H1 (cell line): ENCODE data around the gene PKMYT1. TPM values are rescaled to one million over a fixed set of nuclear protein-coding genes. Genes with fewer than 3 reads are reported as not detected.

Source experiments
- CTCF ChIA-PET: fragments of 300-600 bp; sonication (Branson Sonifier 250); formaldehyde crosslinking; loops from one replicate; lab custom pipeline; 2021; ENCODE audit not compliant: partially characterized antibody; lab: Charles Lee
- POLR2A ChIA-PET: fragments of 300-600 bp; sonication (Branson Sonifier 250); formaldehyde crosslinking; loops from one replicate; lab custom pipeline; 2021; ENCODE audit warnings: inconsistent platforms; ENCODE audit not compliant: partially characterized antibody; lab: Charles Lee
- DNase-seq, 2 experiments: peaks; one replicate each; pipeline versions ENCODE4 v3.0.0 to v3.0.0-alpha.2; 2010 to 2022; ENCODE audit warnings: low spot score in 2 of 2, low read depth in 1 of 2, mixed read lengths in 1 of 2
- FAIRE-seq: peaks from 2 replicates; lab custom pipeline; 2011; peaks lifted over from hg19 to GRCh38; lab: Jason Lieb, UNC
- H2AFZ ChIP-seq: 2 replicates; pipeline ENCODE4 v1.8.1; 2012; ENCODE audit warnings: low read length, inconsistent platforms
- H2AK5ac ChIP-seq: 2 replicates; pipeline ENCODE4 v1.6.1; 2013; ENCODE audit warnings: low read depth, low read length
- H2BK120ac ChIP-seq: replicated peaks from 2 replicates; pipeline ENCODE3; 2013; ENCODE audit warnings: low read depth, low read length, inconsistent platforms
- H2BK12ac ChIP-seq: 2 replicates; pipeline ENCODE4 v1.6.1; 2013; ENCODE audit warnings: low read depth, low read length
- H2BK15ac ChIP-seq: 2 replicates; pipeline ENCODE4 v1.6.1; 2013; ENCODE audit warnings: low read length
- H2BK20ac ChIP-seq: 2 replicates; pipeline ENCODE4 v1.6.1; 2013; ENCODE audit warnings: low read length
- H2BK5ac ChIP-seq: 2 replicates; pipeline ENCODE4 v1.6.1; 2013; ENCODE audit warnings: low read depth, low read length
- H3K14ac ChIP-seq: 2 replicates; pipeline ENCODE4 v1.6.1; 2013; ENCODE audit warnings: inconsistent platforms; ENCODE audit not compliant: insufficient read length
- H3K18ac ChIP-seq: 2 replicates; pipeline ENCODE4 v1.6.1; 2013; ENCODE audit warnings: low read length; ENCODE audit errors: extremely low read depth
- H3K23ac ChIP-seq: 2 replicates; pipeline ENCODE4 v1.6.1; 2013; ENCODE audit warnings: inconsistent platforms; ENCODE audit not compliant: insufficient read length
- H3K23me2 ChIP-seq: 2 replicates; pipeline ENCODE4 v1.6.1; 2013; ENCODE audit warnings: low read depth, low read length
- H3K27ac ChIP-seq: 2 replicates; pipeline ENCODE4 v1.6.1; 2011; ENCODE audit warnings: low read depth, low read length, inconsistent platforms
- H3K27me3 ChIP-seq, 4 experiments: replicated peaks in 1 of 4; 1 replicate in 1 of 4; 2 replicates in 3 of 4; pipeline versions ENCODE4 v1.6.1 to v1.8.1; 2011 to 2013; ENCODE audit warnings: low read length in 3 of 4, mild to moderate bottlenecking in 3 of 4, inconsistent platforms in 2 of 4, mixed read lengths in 2 of 4, moderate library complexity in 1 of 4; ENCODE audit not compliant: control insufficient read depth in 3 of 4, insufficient read depth in 3 of 4; ENCODE audit errors: extremely low read depth in 1 of 4
- H3K36me3 ChIP-seq, 4 experiments: 2 replicates each; pipeline versions ENCODE4 v1.6.1 to v1.8.1; 2011 to 2013; ENCODE audit warnings: mild to moderate bottlenecking in 4 of 4, low read length in 3 of 4, moderate library complexity in 2 of 4, control low read depth in 1 of 4, inconsistent platforms in 1 of 4; ENCODE audit not compliant: insufficient read depth in 4 of 4, control insufficient read depth in 2 of 4
- H3K4ac ChIP-seq: replicated peaks from 2 replicates; pipeline ENCODE3; 2013; ENCODE audit warnings: low read length, low read depth, mixed read lengths, inconsistent platforms; ENCODE audit not compliant: insufficient read length
- H3K4me1 ChIP-seq, 4 experiments: replicated peaks in 1 of 4; 1 replicate in 1 of 4; 2 replicates in 3 of 4; pipeline versions ENCODE4 v1.6.1 to v1.8.1; 2011 to 2013; ENCODE audit warnings: low read length in 3 of 4, inconsistent platforms in 2 of 4, mixed read lengths in 1 of 4; ENCODE audit not compliant: insufficient read depth in 4 of 4, control insufficient read depth in 3 of 4
- H3K4me2 ChIP-seq, 2 experiments: 2 replicates each; pipeline versions ENCODE4 v1.6.1 to v1.8.1; 2011 to 2013; ENCODE audit warnings: low read depth in 2 of 2, low read length in 2 of 2, control low read depth in 1 of 2, inconsistent platforms in 1 of 2, mild to moderate bottlenecking in 1 of 2; ENCODE audit not compliant: insufficient read depth in 1 of 2
- H3K4me3 ChIP-seq, 4 experiments: fragments of 200-600, 300-600 bp in 1 of 4; sonication (generic), shearing (Covaris generic), sonication (Bioruptor Twin) in 1 of 4; 2 replicates each; pipeline versions ENCODE4 v1.5.1 to v1.8.1; 2011 to 2016; ENCODE audit warnings: low read length in 4 of 4, low read depth in 3 of 4, control low read depth in 2 of 4, inconsistent platforms in 2 of 4, mild to moderate bottlenecking in 2 of 4, mixed read lengths in 1 of 4, moderate library complexity in 1 of 4; ENCODE audit not compliant: insufficient read depth in 2 of 4; ENCODE audit errors: extremely low read depth in 1 of 4
- H3K56ac ChIP-seq: replicated peaks from 2 replicates; pipeline ENCODE3; 2013; ENCODE audit warnings: low read depth, mild to moderate bottlenecking, mixed read lengths, low read length, inconsistent platforms; ENCODE audit not compliant: insufficient read length
- H3K79me1 ChIP-seq: 2 replicates; pipeline ENCODE4 v1.6.1; 2013; ENCODE audit warnings: low read depth, low read length, control low read depth
- H3K79me2 ChIP-seq, 2 experiments: 2 replicates each; pipeline versions ENCODE4 v1.6.1 to v1.8.1; 2012 to 2013; ENCODE audit warnings: low read length in 2 of 2, mild to moderate bottlenecking in 2 of 2, inconsistent platforms in 1 of 2; ENCODE audit not compliant: insufficient read depth in 2 of 2, control insufficient read depth in 1 of 2
- H3K9ac ChIP-seq, 4 experiments: replicated peaks in 1 of 4; 1 replicate in 1 of 4; 2 replicates in 3 of 4; pipeline versions ENCODE4 v1.6.1 to v1.8.1; 2011 to 2013; ENCODE audit warnings: low read depth in 3 of 4, low read length in 3 of 4, control low read depth in 2 of 4, mild to moderate bottlenecking in 2 of 4, moderate library complexity in 2 of 4, inconsistent platforms in 1 of 4; ENCODE audit errors: extremely low read depth in 1 of 4
- H3K9me3 ChIP-seq, 2 experiments: 2 replicates each; pipeline versions ENCODE4 v1.6.1 to v1.8.1; 2012 to 2013; ENCODE audit warnings: mild to moderate bottlenecking in 2 of 2, moderate library complexity in 2 of 2, control low read depth in 1 of 2, inconsistent platforms in 1 of 2, low read depth in 1 of 2, low read length in 1 of 2, mixed read lengths in 1 of 2; ENCODE audit not compliant: insufficient read depth in 2 of 2
- H4K20me1 ChIP-seq, 2 experiments: replicated peaks in 1 of 2; 2 replicates each; pipeline versions ENCODE3 to v1.8.1; 2011 to 2013; ENCODE audit warnings: inconsistent platforms in 2 of 2, low read length in 2 of 2, mild to moderate bottlenecking in 1 of 2; ENCODE audit not compliant: insufficient read depth in 2 of 2, control insufficient read depth in 1 of 2
- H4K5ac ChIP-seq: 2 replicates; pipeline ENCODE4 v1.6.1; 2013; ENCODE audit warnings: low read length, low read depth, mixed read lengths, inconsistent platforms; ENCODE audit not compliant: insufficient read length
- H4K8ac ChIP-seq: 2 replicates; pipeline ENCODE4 v1.8.0; 2013; ENCODE audit warnings: mild to moderate bottlenecking, moderate library complexity, low read length, inconsistent platforms; ENCODE audit not compliant: insufficient read depth; ENCODE audit errors: extremely low read depth
- H4K91ac ChIP-seq: replicated peaks from 2 replicates; pipeline ENCODE3; 2013; ENCODE audit warnings: low read length, mixed read lengths, inconsistent platforms; ENCODE audit not compliant: insufficient read length
- EGR1 ChIP-seq: IDR thresholded peaks from 2 replicates; pipeline ENCODE4 v1.6.1; 2011; ENCODE audit warnings: low read depth, low read length, borderline replicate concordance
- KDM1A ChIP-seq: fragments of 200-600, 300-600 bp; sonication (generic); IDR thresholded peaks from 2 replicates; pipeline ENCODE4 v1.7.1; 2016; ENCODE audit warnings: mild to moderate bottlenecking, low read length, borderline replicate concordance
- RBBP5 ChIP-seq: IDR thresholded peaks from 2 replicates; pipeline ENCODE4 v1.7.1; 2012; ENCODE audit warnings: low read depth, mild to moderate bottlenecking, inconsistent platforms, low read length, moderate library complexity, borderline replicate concordance
- RXRA ChIP-seq: IDR thresholded peaks from 2 replicates; pipeline ENCODE4 v1.6.1; 2011; ENCODE audit warnings: low read depth, mild to moderate bottlenecking, low read length, moderate library complexity; ENCODE audit not compliant: insufficient read depth
- SRF ChIP-seq: IDR thresholded peaks from 2 replicates; pipeline ENCODE4 v1.6.1; 2011; ENCODE audit warnings: mild to moderate bottlenecking, low read depth, low read length, moderate library complexity
- WGBS, 2 experiments: shearing (Covaris generic) in 1 of 2; methylation state at CpG; one replicate each; pipeline versions ENCODE4 v1.1.6 to v1.1.7; 2013 to 2015; ENCODE audit warnings: low lambda C conversion rate in 2 of 2, mixed read lengths in 2 of 2, inconsistent platforms in 1 of 2, low coverage in 1 of 2, missing lambda C conversion rate in 1 of 2; ENCODE audit not compliant: insufficient replicate concordance in 2 of 2, insufficient coverage in 1 of 2, insufficient read length in 1 of 2; ENCODE audit errors: extremely low coverage in 1 of 2, missing lambda C conversion rate in 1 of 2; 5-methylcytosine and 5-hydroxymethylcytosine counted together
- polyA plus RNA-seq, 7 experiments: library from polyadenylated mRNA; depleted of rRNA in 3 of 7; stranded (reverse) in 5 of 7; unstranded in 2 of 7; fragments of >200 nt in 5 of 7; fragments of 200-250 nt in 2 of 7; gene quantifications; 1 replicate in 5 of 7; 2 replicates in 1 of 7; 4 replicates in 1 of 7; pipeline versions ENCODE4 v1.2.1 to v1.2.3, GENCODE V29; 2011 to 2013; ENCODE audit warnings: missing spikeins in 2 of 7, mixed read lengths in 2 of 7
- total RNA-seq: library from RNA; stranded (reverse); fragmentation: NEBNext Ultra II Directional; extraction: Animal tissue kit (Norgen Biotek cat#: 25700); gene quantifications from 2 replicates; pipeline ENCODE4 v1.2.1, GENCODE V29; 2021

The PKMYT1 gene
- total and polyA plus RNA-seq, 2 of the 8 experiments (the other 6 are each of a cell fraction or from before 2014, with no cell fraction given), result 74.7 to 85.2 TPM

DNA sequence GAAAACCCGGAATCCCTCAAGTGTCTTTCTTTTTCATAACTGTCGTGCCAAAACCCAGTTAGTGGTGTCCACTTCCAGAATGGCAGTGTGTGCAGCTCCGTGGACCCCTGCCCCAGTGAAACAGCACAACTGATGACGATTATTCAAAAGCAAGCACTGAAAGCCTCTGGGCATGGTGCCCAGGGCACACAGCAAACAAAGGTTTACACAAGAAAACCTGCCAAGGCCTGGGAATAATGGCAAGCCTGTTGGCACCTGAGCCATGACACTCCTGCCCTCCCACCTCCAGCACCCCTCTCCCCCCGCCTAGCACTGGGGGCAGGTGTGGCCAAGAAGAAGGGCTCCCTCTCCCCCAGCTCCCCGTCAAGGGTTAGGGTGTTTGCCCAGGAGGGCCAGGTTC is 2.8 kb downstream of the PKMYT1 start:
- no peak overlapping the region for H2BK12ac ChIP-seq
- H4K20me1 ChIP-seq, result peaks cover 15 to 33% of the 10 kb centered on the region in 2 experiments
- H2AFZ ChIP-seq, result no peak overlapping the region
- H3K36me3 ChIP-seq, result peaks cover 20 to 38% (median 33%) of the 10 kb centered on the region in 4 experiments
- no peak overlapping the region for H3K4ac ChIP-seq
- WGBS, 2 experiments, result 92% methylated on average over 6 of the region's 6 CpGs; no CpG with 5 or more reads in 1 of the 2 experiments
- ChIA-PET CTCF (interaction anchor here (0.6 to 2.5 kb wide), 12 partner anchors 7 to 152 kb away, joined by 3 to 10 read pairs (median 4); partner anchors contain the start of gene KREMEN2), POLR2A (interaction anchor here (1.2 to 25.4 kb wide), 7 partner anchors 10 to 47 kb away, joined by 3 to 455 read pairs (median 5); partner anchors contain the start of genes CLDN6, HCFC1R1, KREMEN2 and PAQR4)
- peaks cover 0 to 8% of the 10 kb centered on the region in 2 experiments; a peak in 2 of 4 replicates for H3K79me2 ChIP-seq
- peaks cover 12% of the 10 kb centered on the region for H3K79me1 ChIP-seq
- no peak overlapping the region for H2BK120ac ChIP-seq
- no peak overlapping the region for H2BK15ac ChIP-seq
- no peaks in the 10 kb centered on the region for H3K27me3 ChIP-seq
- no peak overlapping the region for H4K91ac ChIP-seq
- DNase-seq, result no peak
- H3K4me1 ChIP-seq, result peaks cover 0 to 17% (median 13%) of the 10 kb centered on the region in 4 experiments; a peak in 6 of 7 replicates
- H4K5ac ChIP-seq, result no peak overlapping the region
- peaks cover 12% of the 10 kb centered on the region; the same call in 1 of the 2 replicates for H3K23me2 ChIP-seq
- H2BK5ac ChIP-seq, result no peak overlapping the region
- H4K8ac ChIP-seq, result no peak overlapping the region
- no peak overlapping the region for H2BK20ac ChIP-seq
- TF ChIP-seq RXRA (no peak), SRF (no peak), KDM1A (no peak), EGR1 (no peak), RBBP5 (no peak)
- TF ChIP-seq, all 59 proteins: peak for 0
- Histone ChIP-seq H3K27ac (no peak overlapping the region), H3K14ac (no peak overlapping the region), H3K18ac (no peak overlapping the region), H2AK5ac (no peak overlapping the region), H3K23ac (no peak overlapping the region), H3K56ac (no peak overlapping the region), H3K9me3 (no peaks in the 10 kb centered on the region), H3K9ac (no peak overlapping the region), H3K4me2 (no peak overlapping the region), H3K4me3 (no peak overlapping the region)
- FAIRE-seq, result no peak
